Measurements from ENCODE around the gene TRIM14. TPM values are rescaled to one million over a fixed set of nuclear protein-coding genes. Genes with fewer than 3 reads are reported as not detected.

The TRIM14 gene
- 5.2 and 11.3 TPM in 2 replicates for total RNA-seq

- no peak for DNase-seq (ENCODE audit: low read depth)
These were observed at the start of gene TRIM14 for GRCh38 chr9:98118640-98119601. TRIM14 (minus strand) TSS chr9:98119222; CDS start chr9:98119188, 34 bp downstream.

DNA sequence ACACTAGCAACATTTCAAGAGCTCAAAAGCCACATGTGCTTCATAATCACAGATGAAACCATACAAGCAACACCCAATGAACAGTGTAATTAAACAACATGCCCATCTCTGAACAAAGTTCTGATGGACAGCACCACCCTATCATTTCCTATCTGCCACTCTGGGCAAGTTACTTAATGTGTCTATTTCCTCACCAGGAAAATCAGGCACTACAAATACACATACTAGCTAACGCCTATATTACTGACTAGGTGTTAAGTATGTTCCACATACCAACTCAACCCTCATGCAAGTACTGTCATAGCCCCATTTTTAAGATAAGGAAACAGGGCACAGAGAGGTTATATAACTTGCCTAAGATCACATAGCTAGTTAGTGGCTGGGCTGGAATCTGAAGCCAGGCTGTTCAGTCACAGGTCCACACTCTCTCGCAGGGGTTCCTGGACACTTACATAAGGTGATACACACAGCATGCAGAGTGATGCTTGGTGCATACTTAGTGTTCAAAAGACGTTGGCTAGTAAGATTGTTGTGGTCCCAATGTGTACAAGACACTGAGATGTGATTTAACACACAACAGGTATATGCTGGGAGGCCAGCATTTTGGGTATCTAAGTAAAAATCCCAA is 49.2 kb upstream of the TRIM14 start:
- no peak for DNase-seq (ENCODE audit: low read depth)

GRCh38 chr9:98164912-98165311 is 45.9 kb upstream of the TRIM14 start:
- no peak for DNase-seq (ENCODE audit: low read depth)

DNA sequence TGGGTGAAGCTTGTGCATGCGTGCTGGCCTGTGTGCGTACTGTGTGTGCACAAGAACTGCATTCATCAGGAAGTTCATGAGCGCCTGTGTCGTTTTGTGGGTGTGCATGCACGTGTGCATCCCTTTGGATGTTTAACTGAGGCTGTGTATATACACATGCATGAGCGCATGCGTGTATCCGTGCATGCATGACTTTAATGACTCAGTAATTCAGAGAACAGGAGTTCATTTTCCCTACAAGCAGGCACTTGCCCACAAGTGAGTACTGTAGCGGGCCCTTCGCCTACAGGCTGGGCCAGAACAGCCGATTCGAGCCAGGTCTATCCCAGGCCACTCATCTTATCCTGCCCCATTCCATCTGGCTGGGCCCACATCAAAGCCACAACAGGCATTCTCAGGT is 43.6 kb upstream of the TRIM14 start:
- DNase-seq (ENCODE audit: low read depth): no peak

- no peak for DNase-seq (ENCODE audit: low read depth)
These were observed 42.8 kb upstream of the TRIM14 start for GRCh38 chr9:98161851-98162250.

- no peak for DNase-seq (ENCODE audit: low read depth)
These were observed 40.8 kb upstream of the TRIM14 start for GRCh38 chr9:98159790-98160189.

DNA sequence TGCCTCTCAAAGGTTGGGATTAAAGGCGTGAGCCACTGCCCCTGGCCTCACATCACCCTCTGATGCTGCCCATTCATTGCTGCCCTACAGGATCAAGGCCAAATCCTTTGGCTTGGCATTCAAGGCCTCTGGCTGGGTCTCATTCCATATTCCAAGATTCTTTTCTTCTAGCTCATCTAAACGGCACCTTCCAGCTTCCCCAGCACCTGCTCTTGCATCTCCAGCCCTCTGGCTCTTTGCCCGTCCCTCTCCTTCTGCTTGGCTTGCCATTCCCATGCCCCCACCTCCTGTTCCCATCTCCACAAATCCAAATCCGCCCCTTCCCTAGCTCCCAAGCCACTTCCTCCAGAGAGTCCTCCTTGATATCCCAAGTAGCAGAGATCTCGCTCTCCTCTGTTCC is 40.3 kb upstream of the TRIM14 start:
- DNase-seq (ENCODE audit: low read depth): no peak

DNA sequence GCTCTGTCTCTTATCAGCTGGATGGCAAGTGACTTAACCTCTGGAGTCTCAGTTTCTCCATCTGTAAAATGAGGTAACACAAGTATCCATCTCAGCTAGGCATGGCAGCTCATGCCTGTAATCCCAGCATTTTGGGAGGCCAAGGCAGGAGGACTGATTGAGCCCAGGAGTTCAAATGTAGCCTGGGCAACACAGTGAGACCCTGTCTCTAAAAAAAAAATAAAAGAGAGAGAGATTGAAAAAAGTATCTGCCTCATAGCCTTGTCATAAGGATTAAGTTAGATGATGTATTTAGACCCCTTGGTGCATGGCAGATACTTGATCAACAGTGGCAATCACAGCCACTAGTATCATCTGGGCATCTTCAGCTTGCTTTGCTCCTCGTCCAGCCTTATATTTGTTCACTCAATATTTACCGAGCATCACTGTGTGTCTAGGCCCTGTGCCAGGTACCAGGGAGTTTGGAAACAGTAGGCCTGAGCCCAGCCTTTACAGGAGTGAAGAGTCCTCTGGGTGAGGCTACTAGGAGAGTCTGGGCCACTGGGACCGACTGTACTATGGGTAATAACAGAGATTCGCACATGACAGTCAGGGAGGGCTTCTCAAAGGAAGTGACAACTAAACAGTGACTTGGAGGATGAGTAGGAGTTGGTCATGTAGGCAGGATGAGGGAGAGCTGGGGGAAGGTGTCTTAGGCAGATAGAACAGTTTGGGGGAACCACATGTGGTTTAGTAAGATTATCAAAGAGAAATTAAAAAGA is 39.2 kb upstream of the TRIM14 start:
- DNase-seq (ENCODE audit: low read depth): no peak

- no peak for DNase-seq (ENCODE audit: low read depth)
These were observed 38.4 kb upstream of the TRIM14 start for GRCh38 chr9:98157372-98157771.

GRCh38 chr9:98154678-98155077 is 35.7 kb upstream of the TRIM14 start:
- DNase-seq (ENCODE audit: low read depth): no peak

DNA sequence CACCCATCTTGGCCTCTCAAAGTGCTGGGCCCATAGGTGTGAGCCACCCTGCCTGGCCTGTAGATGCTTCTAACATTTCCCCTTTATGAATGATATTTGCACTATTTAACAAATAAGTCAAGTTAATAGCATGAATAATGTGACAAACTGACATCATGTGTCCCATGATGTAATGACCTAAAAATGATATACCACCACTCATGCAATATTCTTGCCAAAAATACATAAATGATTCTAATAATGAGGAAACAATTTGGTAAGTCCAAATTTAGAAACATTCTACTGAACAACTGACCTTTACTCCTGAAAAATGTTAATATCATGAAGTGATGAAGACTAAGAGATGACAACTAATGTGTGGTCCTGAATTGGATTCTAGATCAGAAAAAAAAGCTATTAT is 33.5 kb upstream of the TRIM14 start:
- no peak for DNase-seq (ENCODE audit: low read depth)

GRCh38 chr9:98150721-98151120 is 31.7 kb upstream of the TRIM14 start:
- DNase-seq (ENCODE audit: low read depth): no peak

- DNase-seq (ENCODE audit: low read depth): no peak
These were observed 31.1 kb upstream of the TRIM14 start for GRCh38 chr9:98150164-98150563.

DNA sequence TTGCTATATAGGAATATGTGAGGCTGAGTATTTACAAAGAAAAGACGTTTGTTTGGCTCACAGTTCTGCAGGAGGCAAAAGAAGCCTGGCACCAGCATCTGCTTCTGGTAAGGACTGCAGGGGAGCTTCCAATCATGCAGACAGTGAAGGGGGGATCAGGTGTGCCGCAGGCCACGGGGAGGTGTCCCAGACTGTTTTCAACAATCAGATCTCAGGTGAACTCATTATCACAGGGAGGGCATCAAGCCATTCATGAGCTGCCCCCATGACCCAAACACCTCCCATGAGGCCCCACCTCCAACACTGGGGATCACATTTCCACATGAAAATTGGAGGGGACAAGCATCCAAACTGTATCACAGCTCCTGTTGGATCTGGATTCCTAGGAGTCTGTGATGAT is 30.4 kb upstream of the TRIM14 start:
- DNase-seq (ENCODE audit: low read depth): no peak

DNA sequence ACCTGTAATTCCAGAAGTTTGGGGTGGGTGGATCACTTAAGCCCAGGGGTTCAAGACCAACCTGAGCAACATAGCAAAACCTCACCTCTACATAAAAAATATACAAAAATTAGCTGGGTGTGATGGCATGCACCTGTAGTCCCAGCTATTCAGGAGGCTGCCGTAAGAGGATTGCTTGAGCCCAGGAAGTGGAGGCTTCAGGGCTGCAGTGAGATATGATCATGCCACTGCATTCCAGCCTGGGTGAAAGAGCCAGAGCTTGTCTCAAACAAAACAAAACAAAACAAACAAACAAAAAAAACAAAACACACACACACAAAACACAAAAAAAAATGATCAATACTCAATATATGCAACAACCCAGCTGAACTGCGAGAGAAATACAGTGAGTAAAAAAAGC is 29.5 kb upstream of the TRIM14 start:
- no peak for DNase-seq (ENCODE audit: low read depth)

GRCh38 chr9:98147582-98147981 is 28.6 kb upstream of the TRIM14 start:
- no peak for DNase-seq (ENCODE audit: low read depth)

- peak; percentile 85 for DNase-seq (ENCODE audit: low read depth)
These were observed 27.3 kb upstream of the TRIM14 start for GRCh38 chr9:98146101-98146991.

GRCh38 chr9:98144631-98145030 is 25.6 kb upstream of the TRIM14 start:
- DNase-seq (ENCODE audit: low read depth): no peak

DNA sequence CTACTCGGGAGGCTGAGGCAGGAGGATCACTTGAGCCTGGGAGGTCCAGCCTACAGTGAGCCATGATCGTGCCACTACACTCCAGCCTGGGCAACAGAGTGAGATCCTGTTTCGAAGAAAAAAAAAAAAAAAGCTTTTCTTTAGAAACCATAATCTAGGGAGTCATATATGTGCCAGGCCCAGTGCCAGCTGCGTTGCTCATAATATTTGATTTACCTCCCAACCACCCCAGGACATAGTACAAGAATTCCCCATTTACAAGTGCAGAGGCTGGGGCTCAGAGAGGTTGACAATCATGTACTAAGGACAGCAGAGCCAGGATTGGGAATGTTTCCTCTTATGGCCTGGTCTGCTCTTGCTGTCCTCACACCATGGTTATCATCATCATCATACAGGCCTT is 25.1 kb upstream of the TRIM14 start:
- no peak for DNase-seq (ENCODE audit: low read depth)

DNA sequence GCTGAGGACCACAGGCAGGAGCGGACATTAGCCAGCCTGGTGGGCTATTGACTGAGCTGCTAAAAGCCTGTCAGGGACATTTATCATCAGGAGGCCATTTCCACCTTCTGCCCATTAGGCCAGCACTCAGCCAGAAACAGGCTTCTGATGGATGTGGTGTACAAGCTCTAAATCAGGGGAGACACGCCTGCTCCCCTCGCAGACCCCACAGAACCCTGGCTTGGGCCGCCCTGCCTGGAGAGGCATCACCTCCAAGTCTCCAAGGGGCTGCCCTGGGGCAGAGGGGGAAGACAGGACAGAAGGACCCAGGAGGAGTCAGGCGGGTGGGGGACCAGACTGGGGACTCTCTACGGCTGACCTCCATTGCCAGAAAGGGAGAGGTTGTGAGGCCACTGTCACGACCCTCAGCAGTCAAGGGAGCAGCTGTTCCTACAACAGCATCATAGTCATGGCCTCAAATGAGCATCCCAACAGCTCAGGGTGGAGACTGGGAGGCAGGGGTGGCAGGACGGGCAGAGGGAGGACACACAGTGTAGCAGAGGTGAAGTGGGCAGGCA is 24.0 kb upstream of the TRIM14 start:
- DNase-seq (ENCODE audit: low read depth): no peak

All from renal cortical epithelial cell (primary cell).